HepG2 (cell line): ENCODE measurements around the gene NFE2L1. TPM values are rescaled to one million over a fixed set of nuclear protein-coding genes. Genes with fewer than 3 reads are reported as not detected.

Experiments
- HDAC2 ChIP-seq: sonication (generic); formaldehyde crosslinking; IDR thresholded peaks from 2 replicates; pipeline ENCODE4 v1.4.0; 2020; ENCODE audit warnings: missing genetic modification reagents
- KIAA2018 ChIP-seq: sonication (generic); formaldehyde crosslinking; IDR thresholded peaks from 2 replicates; pipeline ENCODE4 v1.5.0; 2020; ENCODE audit warnings: mild to moderate bottlenecking, missing genetic modification reagents, borderline replicate concordance
- NCOA1 ChIP-seq: sonication (generic); formaldehyde crosslinking; IDR thresholded peaks from 2 replicates; pipeline ENCODE4 v1.9.0; 2021; ENCODE audit warnings: missing genetic modification reagents
- POGZ ChIP-seq: sonication (generic); formaldehyde crosslinking; IDR thresholded peaks from 2 replicates; pipeline ENCODE4 v1.4.0; 2020; ENCODE audit warnings: mild to moderate bottlenecking, missing genetic modification reagents
- RXRB ChIP-seq: IDR thresholded peaks from 2 replicates; pipeline ENCODE4 v1.6.1; 2016; ENCODE audit warnings: borderline replicate concordance, missing genetic modification reagents, missing compliant biosample characterization
- TCF7L2 ChIP-seq: IDR thresholded peaks from 2 replicates; pipeline ENCODE4 v1.6.1; 2011; ENCODE audit warnings: mild to moderate bottlenecking, low read depth, low read length, moderate library complexity
- TEAD2 ChIP-seq: sonication (generic); formaldehyde crosslinking; IDR thresholded peaks from 2 replicates; pipeline ENCODE4 v1.9.0; 2021; ENCODE audit warnings: missing genetic modification reagents
- TFDP1 ChIP-seq: IDR thresholded peaks from 2 replicates; pipeline ENCODE4 v1.6.1; 2016; ENCODE audit warnings: missing compliant biosample characterization, missing genetic modification reagents, borderline replicate concordance
- TOE1 ChIP-seq: sonication (generic); formaldehyde crosslinking; IDR thresholded peaks from 2 replicates; pipeline ENCODE4 v1.4.0; 2020; ENCODE audit warnings: mild to moderate bottlenecking, missing genetic modification reagents
- ZBTB10 ChIP-seq: sonication (generic); formaldehyde crosslinking; IDR thresholded peaks from 2 replicates; pipeline ENCODE4 v1.4.0; 2020; ENCODE audit warnings: missing genetic modification reagents, borderline replicate concordance
- ZNF350 ChIP-seq: sonication (generic); formaldehyde crosslinking; IDR thresholded peaks from 2 replicates; pipeline ENCODE4 v1.4.0; 2020; ENCODE audit warnings: mild to moderate bottlenecking, low read depth, missing genetic modification reagents, borderline replicate concordance
- polyA plus RNA-seq, 8 experiments: library from polyadenylated mRNA; depleted of rRNA in 3 of 8; stranded (reverse) in 7 of 8; unstranded in 1 of 8; fragments of >200 nt; fragmentation: Illumina TruSeq in 4 of 8; extraction: Trizol in 4 of 8; gene quantifications; 2 replicates each; pipeline versions ENCODE4 v1.2.1 to v1.2.3, GENCODE V29; 2011 to 2016; ENCODE audit warnings: low read depth in 4 of 8, missing spikeins in 1 of 8, mixed read lengths in 1 of 8; ENCODE audit not compliant: insufficient read depth in 1 of 8
- total RNA-seq, 5 experiments: library from RNA; depleted of rRNA; stranded (reverse); fragments of >200 nt; fragmentation: Illumina TruSeq; extraction: Trizol; gene quantifications; 2 replicates each; pipeline ENCODE4 v1.2.3, GENCODE V29; 2016; ENCODE audit warnings: low read depth in 1 of 5
- TF ChIP-seq, protein P1 (sequence below): sonication (generic); formaldehyde crosslinking; IDR thresholded peaks from 2 replicates; pipeline ENCODE4 v1.4.0; 2020; ENCODE audit warnings: mild to moderate bottlenecking, missing genetic modification reagents, borderline replicate concordance
- TF ChIP-seq, protein P2 (sequence below): sonication (generic); formaldehyde crosslinking; IDR thresholded peaks from 2 replicates; pipeline ENCODE4 v1.5.0; 2020; ENCODE audit warnings: missing genetic modification reagents

The NFE2L1 gene
- total and polyA plus RNA-seq, 2 of the 13 experiments (the other 11 are each of a cell fraction or from before 2014, with no cell fraction given), result 67.0 to 234 TPM

- TF ChIP-seq ZBTB10 (CRISPR knock-in tag) (no peak), TCF7L2 (no peak), HDAC2 (CRISPR knock-in tag) (peak; percentile 40; the same call in 1 of the 2 replicates), ZNF350 (CRISPR knock-in tag) (no peak), TOE1 (CRISPR knock-in tag) (no peak), NCOA1 (no peak), POGZ (CRISPR knock-in tag) (no peak), TFDP1 (CRISPR knock-in tag) (0 out of 2 replicates have a peak, but pooled peaks have one; percentile 37), TEAD2 (CRISPR knock-in tag) (no peak), KIAA2018 (CRISPR knock-in tag) (no peak), RXRB (CRISPR knock-in tag) (no peak)
- TF ChIP-seq, protein P1, sequence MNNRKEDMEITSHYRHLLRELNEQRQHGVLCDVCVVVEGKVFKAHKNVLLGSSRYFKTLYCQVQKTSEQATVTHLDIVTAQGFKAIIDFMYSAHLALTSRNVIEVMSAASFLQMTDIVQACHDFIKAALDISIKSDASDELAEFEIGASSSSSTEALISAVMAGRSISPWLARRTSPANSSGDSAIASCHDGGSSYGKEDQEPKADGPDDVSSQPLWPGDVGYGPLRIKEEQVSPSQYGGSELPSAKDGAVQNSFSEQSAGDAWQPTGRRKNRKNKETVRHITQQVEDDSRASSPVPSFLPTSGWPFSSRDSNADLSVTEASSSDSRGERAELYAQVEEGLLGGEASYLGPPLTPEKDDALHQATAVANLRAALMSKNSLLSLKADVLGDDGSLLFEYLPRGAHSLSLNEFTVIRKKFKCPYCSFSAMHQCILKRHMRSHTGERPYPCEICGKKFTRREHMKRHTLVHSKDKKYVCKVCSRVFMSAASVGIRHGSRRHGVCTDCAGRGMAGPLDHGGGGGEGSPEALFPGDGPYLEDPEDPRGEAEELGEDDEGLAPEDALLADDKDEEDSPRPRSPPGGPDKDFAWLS (CRISPR knock-in tag), result 0 out of 2 replicates have a peak, but pooled peaks have one; percentile 84
- TF ChIP-seq, protein P2, sequence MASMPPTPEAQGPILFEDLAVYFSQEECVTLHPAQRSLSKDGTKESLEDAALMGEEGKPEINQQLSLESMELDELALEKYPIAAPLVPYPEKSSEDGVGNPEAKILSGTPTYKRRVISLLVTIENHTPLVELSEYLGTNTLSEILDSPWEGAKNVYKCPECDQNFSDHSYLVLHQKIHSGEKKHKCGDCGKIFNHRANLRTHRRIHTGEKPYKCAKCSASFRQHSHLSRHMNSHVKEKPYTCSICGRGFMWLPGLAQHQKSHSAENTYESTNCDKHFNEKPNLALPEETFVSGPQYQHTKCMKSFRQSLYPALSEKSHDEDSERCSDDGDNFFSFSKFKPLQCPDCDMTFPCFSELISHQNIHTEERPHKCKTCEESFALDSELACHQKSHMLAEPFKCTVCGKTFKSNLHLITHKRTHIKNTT (CRISPR knock-in tag), result no peak
Measured at GRCh38 chr17:48026502-48027321, 21.4 kb upstream of the NFE2L1 start (continued).
